Ishikawa (cell line): ENCODE measurements around the gene CHST12.

Experiments
- CREB1 ChIP-seq: IDR thresholded peaks from 2 replicates; pipeline ENCODE4 v1.6.1; 2012; ENCODE audit warnings: low read depth
- EP300 ChIP-seq: IDR thresholded peaks from 2 replicates; pipeline ENCODE4 v1.6.1; 2012; ENCODE audit warnings: borderline replicate concordance
- RAD21 ChIP-seq: IDR thresholded peaks from 2 replicates; pipeline ENCODE4 v1.6.1; 2012; ENCODE audit warnings: low read depth
- YY1 ChIP-seq: IDR thresholded peaks from 2 replicates; pipeline ENCODE4 v1.6.1; 2012; ENCODE audit warnings: low read depth
- ZBTB7A ChIP-seq: IDR thresholded peaks from 2 replicates; pipeline ENCODE4 v1.6.1; 2012; ENCODE audit warnings: low read depth
- TF ChIP-seq, protein P1 (sequence below): IDR thresholded peaks from 2 replicates; pipeline ENCODE4 v1.6.1; 2012; ENCODE audit warnings: low read depth, mild to moderate bottlenecking

DNA sequence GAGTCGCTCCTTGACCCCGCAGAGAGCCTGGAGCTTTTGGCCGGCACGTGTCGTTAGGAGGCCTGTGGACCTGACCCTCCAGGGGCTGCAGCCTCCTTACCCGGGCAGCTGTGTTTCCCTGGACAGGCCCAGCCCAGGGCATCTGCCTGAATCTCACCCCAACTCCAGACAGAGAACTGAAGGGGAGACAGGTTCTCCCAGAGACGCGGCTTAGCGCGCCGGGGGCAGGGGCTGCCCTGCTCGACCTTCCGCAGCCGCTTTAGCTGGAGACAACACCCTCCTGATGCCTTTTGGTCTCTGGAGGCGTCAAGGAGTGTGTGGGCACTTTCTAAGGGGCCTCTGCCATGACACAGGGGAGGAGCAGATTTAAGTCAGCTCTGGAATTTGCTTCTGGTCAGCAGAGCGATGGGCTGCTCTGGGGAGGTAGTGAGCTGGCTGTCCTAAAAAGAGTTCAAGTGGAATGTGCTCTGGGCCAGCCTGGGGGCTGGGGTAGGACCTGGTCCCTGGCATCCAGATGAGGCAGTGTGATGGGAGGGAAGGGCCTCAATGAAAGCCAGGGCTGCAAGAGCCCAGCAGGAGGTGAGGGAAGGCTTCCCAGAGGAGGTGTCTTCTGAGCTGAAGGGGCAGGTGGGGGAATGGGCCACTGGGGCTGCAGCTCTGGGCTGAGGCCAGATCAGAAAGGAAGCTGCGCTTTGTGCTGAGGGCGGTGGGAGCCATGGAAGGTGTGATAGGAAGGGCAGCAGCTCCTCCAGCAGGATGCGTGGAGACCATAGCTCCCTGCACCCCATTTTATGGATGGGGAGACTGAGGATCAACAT, 67.0 kb downstream of the CHST12 start:
- no peak for TF ChIP-seq CREB1
- no peak for TF ChIP-seq RAD21
- TF ChIP-seq YY1: no peak
- no peak for TF ChIP-seq EP300
- TF ChIP-seq ZBTB7A: no peak
- TF ChIP-seq, protein P1, sequence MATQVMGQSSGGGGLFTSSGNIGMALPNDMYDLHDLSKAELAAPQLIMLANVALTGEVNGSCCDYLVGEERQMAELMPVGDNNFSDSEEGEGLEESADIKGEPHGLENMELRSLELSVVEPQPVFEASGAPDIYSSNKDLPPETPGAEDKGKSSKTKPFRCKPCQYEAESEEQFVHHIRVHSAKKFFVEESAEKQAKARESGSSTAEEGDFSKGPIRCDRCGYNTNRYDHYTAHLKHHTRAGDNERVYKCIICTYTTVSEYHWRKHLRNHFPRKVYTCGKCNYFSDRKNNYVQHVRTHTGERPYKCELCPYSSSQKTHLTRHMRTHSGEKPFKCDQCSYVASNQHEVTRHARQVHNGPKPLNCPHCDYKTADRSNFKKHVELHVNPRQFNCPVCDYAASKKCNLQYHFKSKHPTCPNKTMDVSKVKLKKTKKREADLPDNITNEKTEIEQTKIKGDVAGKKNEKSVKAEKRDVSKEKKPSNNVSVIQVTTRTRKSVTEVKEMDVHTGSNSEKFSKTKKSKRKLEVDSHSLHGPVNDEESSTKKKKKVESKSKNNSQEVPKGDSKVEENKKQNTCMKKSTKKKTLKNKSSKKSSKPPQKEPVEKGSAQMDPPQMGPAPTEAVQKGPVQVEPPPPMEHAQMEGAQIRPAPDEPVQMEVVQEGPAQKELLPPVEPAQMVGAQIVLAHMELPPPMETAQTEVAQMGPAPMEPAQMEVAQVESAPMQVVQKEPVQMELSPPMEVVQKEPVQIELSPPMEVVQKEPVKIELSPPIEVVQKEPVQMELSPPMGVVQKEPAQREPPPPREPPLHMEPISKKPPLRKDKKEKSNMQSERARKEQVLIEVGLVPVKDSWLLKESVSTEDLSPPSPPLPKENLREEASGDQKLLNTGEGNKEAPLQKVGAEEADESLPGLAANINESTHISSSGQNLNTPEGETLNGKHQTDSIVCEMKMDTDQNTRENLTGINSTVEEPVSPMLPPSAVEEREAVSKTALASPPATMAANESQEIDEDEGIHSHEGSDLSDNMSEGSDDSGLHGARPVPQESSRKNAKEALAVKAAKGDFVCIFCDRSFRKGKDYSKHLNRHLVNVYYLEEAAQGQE: no peak
